K562 (cell line): ENCODE measurements around the gene DSG2.

Experiments used
- EP300 ChIP-seq: IDR thresholded peaks from 2 replicates; pipeline ENCODE4 v1.6.1; 2012; ENCODE audit warnings: low read length, improper control_type of control experiment
- FOXM1 ChIP-seq, 2 experiments: fragments of 450-650 bp in 1 of 2; sonication (generic) in 1 of 2; formaldehyde crosslinking in 1 of 2; IDR thresholded peaks; 2 replicates each; pipeline versions ENCODE4 v1.6.1 to v1.9.0; 2017 to 2022; ENCODE audit warnings: low read depth in 2 of 2, mild to moderate bottlenecking in 2 of 2, missing genetic modification reagents in 1 of 2, moderate library complexity in 1 of 2
- SAFB2 ChIP-seq: fragments of 200-400 bp; formaldehyde crosslinking; IDR thresholded peaks from 2 replicates; pipeline ENCODE4 v1.6.1; 2018; ENCODE audit warnings: borderline replicate concordance, low read length, low read depth, moderate library complexity; ENCODE audit not compliant: severe bottlenecking
- SIN3A ChIP-seq, 2 experiments: fragments of 150-350 bp in 1 of 2; IDR thresholded peaks; 2 replicates each; pipeline ENCODE4 v1.6.1; 2011 to 2016; ENCODE audit warnings: borderline replicate concordance in 2 of 2, low read depth in 2 of 2, low read length in 2 of 2, mild to moderate bottlenecking in 2 of 2, moderate library complexity in 2 of 2; ENCODE audit not compliant: control insufficient read depth in 1 of 2
- SMAD3 ChIP-seq: fragments of 450-650 bp; formaldehyde crosslinking; conservative IDR thresholded peaks from 2 replicates; pipeline ENCODE4 v1.4.0; 2020; ENCODE audit warnings: mild to moderate bottlenecking
- SREBF2 ChIP-seq: sonication (generic); formaldehyde crosslinking; IDR thresholded peaks from 2 replicates; pipeline ENCODE4 v1.4.0; 2020; ENCODE audit warnings: mild to moderate bottlenecking, missing genetic modification reagents
- STAT5B ChIP-seq: fragments of 250-450 bp; sonication (Bioruptor Pico); IDR thresholded peaks from 2 replicates; pipeline ENCODE4 v1.8.0; 2021; ENCODE audit warnings: mild to moderate bottlenecking, inconsistent platforms
- TF ChIP-seq, protein P1 (sequence below): fragments of 450-650 bp; IDR thresholded peaks from 2 replicates; pipeline ENCODE4 v1.6.1; 2016; ENCODE audit warnings: antibody characterized with exemption
- TF ChIP-seq, protein P2 (sequence below): sonication (generic); formaldehyde crosslinking; IDR thresholded peaks from 2 replicates; pipeline ENCODE4 v1.8.0; 2022; ENCODE audit warnings: mild to moderate bottlenecking, missing genetic modification reagents
- TF ChIP-seq, protein P3 (sequence below), 2 experiments: fragments of 450-650 bp in 1 of 2; sonication (generic) in 1 of 2; formaldehyde crosslinking in 1 of 2; IDR thresholded peaks in 1 of 2; conservative IDR thresholded peaks in 1 of 2; 2 replicates each; pipeline versions ENCODE4 v1.6.1 to v1.8.1; 2016 to 2023; ENCODE audit warnings: mild to moderate bottlenecking in 2 of 2, moderate library complexity in 2 of 2, inconsistent platforms in 1 of 2, missing genetic modification reagents in 1 of 2

DNA sequence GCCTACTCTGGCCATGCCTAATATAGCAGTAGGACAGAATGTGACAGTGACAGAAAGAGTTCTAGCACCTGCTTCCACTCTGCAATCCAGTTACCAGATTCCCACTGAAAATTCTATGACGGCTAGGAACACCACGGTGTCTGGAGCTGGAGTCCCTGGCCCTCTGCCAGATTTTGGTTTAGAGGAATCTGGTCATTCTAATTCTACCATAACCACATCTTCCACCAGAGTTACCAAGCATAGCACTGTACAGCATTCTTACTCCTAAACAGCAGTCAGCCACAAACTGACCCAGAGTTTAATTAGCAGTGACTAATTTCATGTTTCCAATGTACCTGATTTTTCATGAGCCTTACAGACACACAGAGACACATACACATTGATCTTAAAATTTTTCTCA, 48.5 kb downstream of the DSG2 start:
- TF ChIP-seq SIN3A (IDR thresholded peaks at IDR 0.05; ENCODE audit: borderline replicate concordance in 2 of 2, control insufficient read depth in 1 of 2, low read depth in 2 of 2, low read length in 2 of 2) (no peak), FOXM1 (IDR thresholded peaks at IDR 0.05; ENCODE audit: low read depth) (no peak), FOXM1 (CRISPR knock-in tag; IDR thresholded peaks at IDR 0.05; ENCODE audit: low read depth) (no peak), SMAD3 (no peak), EP300 (no peak), SAFB2 (no peak), SREBF2 (CRISPR knock-in tag) (no peak), STAT5B (CRISPR knock-in tag) (no peak)
- TF ChIP-seq, protein P1, sequence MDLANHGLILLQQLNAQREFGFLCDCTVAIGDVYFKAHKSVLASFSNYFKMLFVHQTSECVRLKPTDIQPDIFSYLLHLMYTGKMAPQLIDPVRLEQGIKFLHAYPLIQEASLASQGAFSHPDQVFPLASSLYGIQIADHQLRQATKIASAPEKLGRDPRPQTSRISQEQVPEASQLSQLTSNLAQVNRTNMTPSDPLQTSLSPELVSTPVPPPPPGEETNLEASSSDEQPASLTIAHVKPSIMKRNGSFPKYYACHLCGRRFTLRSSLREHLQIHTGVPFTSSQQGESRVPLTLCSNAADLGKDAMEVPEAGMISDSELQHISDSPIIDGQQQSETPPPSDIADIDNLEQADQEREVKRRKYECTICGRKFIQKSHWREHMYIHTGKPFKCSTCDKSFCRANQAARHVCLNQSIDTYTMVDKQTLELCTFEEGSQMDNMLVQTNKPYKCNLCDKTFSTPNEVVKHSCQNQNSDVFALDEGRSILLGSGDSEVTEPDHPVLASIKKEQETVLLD = no peak
- TF ChIP-seq, protein P2, sequence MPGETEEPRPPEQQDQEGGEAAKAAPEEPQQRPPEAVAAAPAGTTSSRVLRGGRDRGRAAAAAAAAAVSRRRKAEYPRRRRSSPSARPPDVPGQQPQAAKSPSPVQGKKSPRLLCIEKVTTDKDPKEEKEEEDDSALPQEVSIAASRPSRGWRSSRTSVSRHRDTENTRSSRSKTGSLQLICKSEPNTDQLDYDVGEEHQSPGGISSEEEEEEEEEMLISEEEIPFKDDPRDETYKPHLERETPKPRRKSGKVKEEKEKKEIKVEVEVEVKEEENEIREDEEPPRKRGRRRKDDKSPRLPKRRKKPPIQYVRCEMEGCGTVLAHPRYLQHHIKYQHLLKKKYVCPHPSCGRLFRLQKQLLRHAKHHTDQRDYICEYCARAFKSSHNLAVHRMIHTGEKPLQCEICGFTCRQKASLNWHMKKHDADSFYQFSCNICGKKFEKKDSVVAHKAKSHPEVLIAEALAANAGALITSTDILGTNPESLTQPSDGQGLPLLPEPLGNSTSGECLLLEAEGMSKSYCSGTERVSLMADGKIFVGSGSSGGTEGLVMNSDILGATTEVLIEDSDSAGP (CRISPR knock-in tag) = no peak
- TF ChIP-seq, protein P3, sequence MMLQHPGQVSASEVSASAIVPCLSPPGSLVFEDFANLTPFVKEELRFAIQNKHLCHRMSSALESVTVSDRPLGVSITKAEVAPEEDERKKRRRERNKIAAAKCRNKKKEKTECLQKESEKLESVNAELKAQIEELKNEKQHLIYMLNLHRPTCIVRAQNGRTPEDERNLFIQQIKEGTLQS (IDR thresholded peaks at IDR 0.05) = no peak
- TF ChIP-seq, protein P3 (CRISPR knock-in tag; conservative IDR thresholded peaks at IDR 0.05) = no peak
